ENCODE data around the gene THBS3.

Gene THBS3

DNA sequence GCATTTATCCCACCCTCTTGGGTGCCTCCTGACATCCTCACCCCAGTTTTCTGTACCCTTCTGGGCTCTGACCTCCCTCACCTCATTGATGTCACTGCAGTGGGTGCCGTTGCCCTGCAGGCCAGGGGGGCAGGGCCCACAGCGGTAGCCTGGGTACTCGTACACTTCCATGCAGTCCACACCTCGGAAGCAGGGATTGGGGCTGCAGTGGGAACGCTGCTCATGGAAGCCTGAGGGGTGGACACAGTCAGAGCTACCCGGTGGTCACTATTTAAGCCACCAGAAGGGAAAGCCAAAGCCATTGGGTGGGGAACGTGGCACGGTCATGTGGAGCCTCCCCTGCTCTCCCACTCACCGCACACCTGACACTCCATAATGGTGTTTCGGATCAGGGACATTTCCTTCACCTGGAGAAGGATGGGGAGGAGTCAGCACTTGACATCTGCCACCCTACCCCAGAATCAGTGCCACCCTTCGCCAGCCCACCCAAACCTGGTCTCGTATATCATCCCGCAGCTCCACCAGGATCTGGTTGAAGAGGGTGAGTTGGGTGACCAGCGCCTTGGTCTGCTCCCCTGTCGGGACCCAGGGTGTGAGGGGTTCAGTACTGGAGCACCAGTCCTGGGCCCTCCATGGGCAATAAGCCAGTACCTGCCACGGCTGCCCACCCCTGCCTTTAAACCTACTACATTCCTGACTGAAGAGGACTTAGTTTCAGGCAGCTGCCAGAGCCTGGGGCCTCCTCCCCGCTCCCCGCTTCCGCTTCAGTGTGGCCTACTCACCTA is 4.8 kb downstream of the THBS3 start:
- CTCF ChIA-PET = interaction anchor here (1.0 to 2.6 kb wide), 2 partner anchors 9 to 35 kb away, joined by 3 to 7 read pairs; no protein-coding TSS in a partner anchor
- DNase-seq (ENCODE audit: extremely low spot score) = no peak
- POLR2A ChIA-PET = interaction anchor here (1.2 to 4.2 kb wide), 3 partner anchors 9 to 30 kb away, joined by 3 to 13 read pairs (median 6); partner anchors contain the start of gene KRTCAP2
- no peak for TF ChIP-seq ZNF384 (IDR thresholded peaks at IDR 0.05)
- TF ChIP-seq TARDBP (IDR thresholded peaks at IDR 0.05) = no peak
- no peak for TF ChIP-seq ARNT (IDR thresholded peaks at IDR 0.05)
- no peak for TF ChIP-seq ELF4 (IDR thresholded peaks at IDR 0.05)
- TF ChIP-seq HDGF (IDR thresholded peaks at IDR 0.05; ENCODE audit: borderline replicate concordance) = no peak
- no peak for TF ChIP-seq FOXK2 (IDR thresholded peaks at IDR 0.05)
- TF ChIP-seq NFRKB (IDR thresholded peaks at IDR 0.05) = no peak
- TF ChIP-seq BHLHE40 (IDR thresholded peaks at IDR 0.05; ENCODE audit: borderline replicate concordance) = no peak
- TF ChIP-seq PKNOX1 (IDR thresholded peaks at IDR 0.05) = no peak
- TF ChIP-seq SP1 (IDR thresholded peaks at IDR 0.05) = no peak
- TF ChIP-seq SUZ12 (IDR thresholded peaks at IDR 0.05) = no peak

GRCh38 chr1:155202198-155202597 is 5.5 kb downstream of the THBS3 start:
- TF ChIP-seq FOXA1 (IDR thresholded peaks at IDR 0.05) (no peak), TARDBP (IDR thresholded peaks at IDR 0.05) (no peak), ELF4 (IDR thresholded peaks at IDR 0.05) (no peak), PKNOX1 (IDR thresholded peaks at IDR 0.05) (no peak), SUZ12 (IDR thresholded peaks at IDR 0.05) (no peak), FOXK2 (IDR thresholded peaks at IDR 0.05) (no peak)
- CTCF ChIA-PET = interaction anchor here (1.0 to 2.6 kb wide), 2 partner anchors 8 to 34 kb away, joined by 3 to 7 read pairs; no protein-coding TSS in a partner anchor
- DNase-seq (ENCODE audit: extremely low spot score) = no peak
- POLR2A ChIA-PET = interaction anchor here (1.3 to 4.2 kb wide), 3 partner anchors 8 to 29 kb away, joined by 3 to 13 read pairs (median 6); partner anchors contain the start of gene KRTCAP2

DNA sequence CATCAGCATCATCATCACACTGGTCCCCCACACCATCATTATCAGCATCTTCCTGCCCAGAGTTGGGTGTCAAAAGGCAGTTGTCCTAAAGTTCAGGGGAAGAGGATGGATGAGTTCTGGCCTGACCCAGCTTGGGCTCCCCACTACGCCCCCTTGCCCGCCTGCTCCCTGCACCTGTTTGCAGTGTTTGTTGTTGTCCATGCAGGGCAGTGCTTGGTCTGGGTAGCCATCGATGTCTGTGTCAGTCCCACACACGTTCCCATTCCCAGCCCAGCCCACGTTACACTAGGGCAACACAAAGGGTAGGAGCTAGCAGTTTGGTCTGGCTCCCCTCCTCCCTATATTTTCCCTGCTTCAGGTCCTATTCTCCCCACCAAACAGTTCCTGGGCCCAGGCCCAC is 6.8 kb downstream of the THBS3 start:
- ChIA-PET CTCF (no interaction called here), POLR2A (interaction anchor here (1.5 kb wide), 1 partner anchor 24 kb away, joined by 3 read pairs; no protein-coding TSS in a partner anchor)
- TF ChIP-seq LEF1 (IDR thresholded peaks at IDR 0.05; ENCODE audit: borderline replicate concordance) (no peak), ELF4 (IDR thresholded peaks at IDR 0.05) (no peak), BHLHE40 (IDR thresholded peaks at IDR 0.05; ENCODE audit: borderline replicate concordance) (no peak), SUZ12 (IDR thresholded peaks at IDR 0.05) (no peak), PKNOX1 (IDR thresholded peaks at IDR 0.05) (no peak), TARDBP (IDR thresholded peaks at IDR 0.05) (no peak), HDGF (IDR thresholded peaks at IDR 0.05; ENCODE audit: borderline replicate concordance) (no peak), NFRKB (IDR thresholded peaks at IDR 0.05) (no peak), SP1 (IDR thresholded peaks at IDR 0.05) (no peak), ARNT (IDR thresholded peaks at IDR 0.05) (no peak), FOXA1 (IDR thresholded peaks at IDR 0.05) (no peak), ZNF384 (IDR thresholded peaks at IDR 0.05) (no peak), FOXK2 (IDR thresholded peaks at IDR 0.05) (no peak)
- no peak for DNase-seq (ENCODE audit: extremely low spot score)

GRCh38 chr1:155199792-155200191 is 7.9 kb downstream of the THBS3 start:
- POLR2A ChIA-PET = no interaction called here
- CTCF ChIA-PET = no interaction called here
- TF ChIP-seq FOXM1 (IDR thresholded peaks at IDR 0.05; ENCODE audit: borderline replicate concordance) (no peak), FOXK2 (IDR thresholded peaks at IDR 0.05) (no peak), ELF4 (IDR thresholded peaks at IDR 0.05) (no peak), BHLHE40 (IDR thresholded peaks at IDR 0.05; ENCODE audit: borderline replicate concordance) (no peak), L3MBTL2 (conservative IDR thresholded peaks at IDR 0.05) (no peak), HDGF (IDR thresholded peaks at IDR 0.05; ENCODE audit: borderline replicate concordance) (no peak), SUZ12 (IDR thresholded peaks at IDR 0.05) (no peak), PKNOX1 (IDR thresholded peaks at IDR 0.05) (no peak), LEF1 (IDR thresholded peaks at IDR 0.05; ENCODE audit: borderline replicate concordance) (no peak), ARNT (IDR thresholded peaks at IDR 0.05) (no peak), NFRKB (IDR thresholded peaks at IDR 0.05) (no peak), ZNF384 (IDR thresholded peaks at IDR 0.05) (no peak), TARDBP (IDR thresholded peaks at IDR 0.05) (no peak), SP1 (IDR thresholded peaks at IDR 0.05) (no peak), CTBP1 (IDR thresholded peaks at IDR 0.05; ENCODE audit: borderline replicate concordance) (no peak), FOXA1 (IDR thresholded peaks at IDR 0.05) (no peak)
- no peak for DNase-seq (ENCODE audit: extremely low spot score)

- CTCF ChIA-PET = interaction anchor here (1.0 kb wide), 1 partner anchor 9 kb away, joined by 3 read pairs; no protein-coding TSS in a partner anchor
Measured at GRCh38 chr1:155198547-155198906, 9.2 kb downstream of the THBS3 start.

More at GRCh38 chr1:155198547-155198906, 9.2 kb downstream of the THBS3 start:
- DNase-seq (ENCODE audit: extremely low spot score) = no peak
- POLR2A ChIA-PET = no interaction called here
- TF ChIP-seq ARNT (IDR thresholded peaks at IDR 0.05) (no peak), FOXK2 (IDR thresholded peaks at IDR 0.05) (no peak), FOXM1 (IDR thresholded peaks at IDR 0.05; ENCODE audit: borderline replicate concordance) (no peak), SUZ12 (IDR thresholded peaks at IDR 0.05) (no peak), CTBP1 (IDR thresholded peaks at IDR 0.05; ENCODE audit: borderline replicate concordance) (no peak), L3MBTL2 (conservative IDR thresholded peaks at IDR 0.05) (no peak), ELF4 (IDR thresholded peaks at IDR 0.05) (no peak), SP1 (IDR thresholded peaks at IDR 0.05) (no peak), BHLHE40 (IDR thresholded peaks at IDR 0.05; ENCODE audit: borderline replicate concordance) (no peak), NFRKB (IDR thresholded peaks at IDR 0.05) (no peak), FOXA1 (IDR thresholded peaks at IDR 0.05) (no peak), PKNOX1 (IDR thresholded peaks at IDR 0.05) (no peak), LEF1 (IDR thresholded peaks at IDR 0.05; ENCODE audit: borderline replicate concordance) (no peak)

Measured in HEK293T (cell line).